Mesenchymal stem cell (in vitro differentiated cells and primary cell): ENCODE results near the gene WDR70.

ENCODE experiments used
- DNase-seq: peaks from one replicate; pipeline ENCODE4 v3.0.0-alpha.2; 2013
- H2AFZ ChIP-seq: one replicate; pipeline ENCODE4 v1.6.1; 2013; ENCODE audit warnings: low read depth, mild to moderate bottlenecking, control low read depth, inconsistent platforms, low read length, moderate library complexity
- H2AK5ac ChIP-seq: 2 replicates; pipeline ENCODE4 v1.6.1; 2013; ENCODE audit warnings: low read length, moderate library complexity, mild to moderate bottlenecking, inconsistent platforms; ENCODE audit not compliant: severe bottlenecking
- H2BK120ac ChIP-seq: one replicate; pipeline ENCODE4 v1.6.1; 2013; ENCODE audit warnings: low read depth, mild to moderate bottlenecking, inconsistent platforms, low read length, moderate library complexity
- H2BK12ac ChIP-seq, 2 experiments: one replicate each; pipeline ENCODE4 v1.6.1; 2013; ENCODE audit warnings: inconsistent platforms in 2 of 2, low read length in 2 of 2, mild to moderate bottlenecking in 2 of 2, moderate library complexity in 2 of 2, control low read depth in 1 of 2
- H2BK15ac ChIP-seq: one replicate; pipeline ENCODE4 v1.6.1; 2013; ENCODE audit warnings: mild to moderate bottlenecking, low read depth, inconsistent platforms; ENCODE audit not compliant: poor library complexity, severe bottlenecking
- H2BK5ac ChIP-seq: 2 replicates; pipeline ENCODE4 v1.6.1; 2013; ENCODE audit warnings: low read depth, mild to moderate bottlenecking, low read length, control low read depth, inconsistent platforms; ENCODE audit not compliant: poor library complexity, severe bottlenecking
- H3K14ac ChIP-seq, 2 experiments: one replicate each; pipeline ENCODE4 v1.6.1; 2013; ENCODE audit warnings: inconsistent platforms in 2 of 2, low read length in 2 of 2, control low read depth in 1 of 2, mild to moderate bottlenecking in 1 of 2, moderate library complexity in 1 of 2
- H3K18ac ChIP-seq, 2 experiments: one replicate each; pipeline ENCODE4 v1.6.1; 2013; ENCODE audit warnings: inconsistent platforms in 2 of 2, low read length in 2 of 2, control low read depth in 1 of 2, low read depth in 1 of 2, mild to moderate bottlenecking in 1 of 2
- H3K23ac ChIP-seq, 2 experiments: one replicate each; pipeline ENCODE4 v1.6.1; 2013; ENCODE audit warnings: inconsistent platforms in 2 of 2, low read length in 2 of 2, mild to moderate bottlenecking in 2 of 2, moderate library complexity in 2 of 2, control low read depth in 1 of 2
- H3K27ac ChIP-seq: 2 replicates; pipeline ENCODE4 v1.5.1; 2013; ENCODE audit warnings: mild to moderate bottlenecking, moderate library complexity, low read length, control low read depth, inconsistent platforms; ENCODE audit not compliant: poor library complexity, severe bottlenecking
- H3K27me3 ChIP-seq, 2 experiments: 2 replicates each; pipeline versions ENCODE4 v1.6.1 to v1.7.0; 2013; ENCODE audit warnings: low read length in 2 of 2, mild to moderate bottlenecking in 2 of 2, moderate library complexity in 2 of 2, control low read depth in 1 of 2, inconsistent platforms in 1 of 2; ENCODE audit not compliant: control insufficient read depth in 1 of 2, insufficient read depth in 1 of 2
- H3K36me3 ChIP-seq, 2 experiments: 2 replicates each; pipeline versions ENCODE4 v1.6.1 to v1.7.0; 2013; ENCODE audit warnings: low read length in 2 of 2, control low read depth in 1 of 2, inconsistent platforms in 1 of 2, low read depth in 1 of 2, mild to moderate bottlenecking in 1 of 2; ENCODE audit not compliant: insufficient read depth in 2 of 2, control insufficient read depth in 1 of 2
- H3K4ac ChIP-seq, 2 experiments: one replicate each; pipeline ENCODE4 v1.6.1; 2013; ENCODE audit warnings: inconsistent platforms in 2 of 2, low read length in 2 of 2, mild to moderate bottlenecking in 2 of 2, moderate library complexity in 2 of 2, control low read depth in 1 of 2, low read depth in 1 of 2
- H3K4me1 ChIP-seq: 2 replicates; pipeline ENCODE4 v1.6.1; 2013; ENCODE audit warnings: low read depth, low read length, control low read depth; ENCODE audit not compliant: control insufficient read depth, insufficient read depth
- H3K4me2 ChIP-seq: 2 replicates; pipeline ENCODE4 v1.6.1; 2013; ENCODE audit warnings: low read length, mild to moderate bottlenecking, inconsistent platforms; ENCODE audit not compliant: poor library complexity, severe bottlenecking
- H3K4me3 ChIP-seq, 2 experiments: 2 replicates each; pipeline versions ENCODE4 v1.5.1 to v1.7.0; 2013; ENCODE audit warnings: low read length in 2 of 2, mild to moderate bottlenecking in 2 of 2, control low read depth in 1 of 2, low read depth in 1 of 2; ENCODE audit not compliant: insufficient read depth in 1 of 2
- H3K79me1 ChIP-seq: replicated peaks from 2 replicates; pipeline ENCODE4 v1.6.1; 2013; ENCODE audit warnings: mild to moderate bottlenecking, control low read depth, low read length, inconsistent platforms; ENCODE audit not compliant: poor library complexity, severe bottlenecking
- H3K9ac ChIP-seq: 2 replicates; pipeline ENCODE4 v1.7.0; 2013; ENCODE audit warnings: mild to moderate bottlenecking, low read length, moderate library complexity
- H3K9me3 ChIP-seq: 2 replicates; pipeline ENCODE4 v1.7.0; 2013; ENCODE audit warnings: mild to moderate bottlenecking, low read length; ENCODE audit not compliant: control insufficient read depth
- H4K8ac ChIP-seq: one replicate; pipeline ENCODE4 v1.6.1; 2013; ENCODE audit warnings: inconsistent platforms, mild to moderate bottlenecking, low read length, moderate library complexity
- H4K91ac ChIP-seq: one replicate; pipeline ENCODE4 v1.6.1; 2013; ENCODE audit warnings: mild to moderate bottlenecking, low read length, inconsistent platforms
- whole genome bisulfite sequencing: methylation state at CpG from one replicate; pipeline ENCODE4 v1.1.7; 2013; ENCODE audit warnings: mixed read lengths; 5-methylcytosine and 5-hydroxymethylcytosine counted together

Gene WDR70

GRCh38 chr5:37604290-37604689, 225.2 kb downstream of the WDR70 start:
- whole genome bisulfite sequencing = 89% methylated on average over 1 of the region's 1 CpG
- Histone ChIP-seq H3K9me3 (peaks cover 13% of the 10 kb centered on the region), H2BK15ac (no peak overlapping the region), H3K4me2 (no peak overlapping the region), H3K27ac (no peak overlapping the region), H4K8ac (no peak overlapping the region), H3K14ac (no peak overlapping the region), H3K9ac (no peak overlapping the region), H3K23ac (no peak overlapping the region), H2AFZ (no peak overlapping the region), H2AK5ac (no peak overlapping the region), H3K18ac (no peak overlapping the region), H3K79me1 (peaks cover 2% of the 10 kb centered on the region), H3K4ac (no peak overlapping the region), H2BK5ac (no peak overlapping the region), H3K36me3 (peaks cover 2 to 21% of the 10 kb centered on the region in 2 experiments), H4K91ac (no peak overlapping the region), H2BK120ac (no peak overlapping the region), H3K4me1 (no peaks in the 10 kb centered on the region), H2BK12ac (no peak overlapping the region), H3K27me3 (no peaks in the 10 kb centered on the region), H3K4me3 (no peak overlapping the region)
- no peak for DNase-seq

- no peak overlapping the region for H3K23ac ChIP-seq
- H3K4ac ChIP-seq = no peak overlapping the region
- H3K4me3 ChIP-seq = no peak overlapping the region
- peaks cover 6% of the 10 kb centered on the region for H3K9me3 ChIP-seq
- H2BK120ac ChIP-seq = no peak overlapping the region
- H2BK15ac ChIP-seq = no peak overlapping the region
- H4K91ac ChIP-seq = no peak overlapping the region
- H3K14ac ChIP-seq = no peak overlapping the region
- H3K4me2 ChIP-seq = no peak overlapping the region
- no peak overlapping the region for H2BK12ac ChIP-seq
- no peak overlapping the region for H3K18ac ChIP-seq
- H2AFZ ChIP-seq = no peak overlapping the region
- H3K36me3 ChIP-seq = peaks cover 2 to 25% of the 10 kb centered on the region in 2 experiments
- DNase-seq = no peak
- H3K4me1 ChIP-seq = no peaks in the 10 kb centered on the region
- no CpG with 5 or more reads among the region's 1 CpG for WGBS
- peaks cover 2% of the 10 kb centered on the region for H3K79me1 ChIP-seq
- no peak overlapping the region for H3K9ac ChIP-seq
- H4K8ac ChIP-seq = no peak overlapping the region
- no peak overlapping the region for H2AK5ac ChIP-seq
- no peak overlapping the region for H3K27ac ChIP-seq
- no peaks in the 10 kb centered on the region for H3K27me3 ChIP-seq
- H2BK5ac ChIP-seq = no peak overlapping the region
These were observed 227.0 kb downstream of the WDR70 start for GRCh38 chr5:37606148-37606547.

GRCh38 chr5:37606632-37607248, 227.6 kb downstream of the WDR70 start:
- Histone ChIP-seq H4K91ac (no peak overlapping the region), H2BK12ac (no peak overlapping the region), H3K79me1 (peaks cover 2% of the 10 kb centered on the region), H3K4me1 (no peaks in the 10 kb centered on the region), H2BK15ac (no peak overlapping the region), H3K9ac (no peak overlapping the region), H3K14ac (no peak overlapping the region), H4K8ac (no peak overlapping the region), H2BK120ac (no peak overlapping the region), H3K27ac (no peak overlapping the region), H3K18ac (no peak overlapping the region), H3K4ac (no peak overlapping the region), H3K9me3 (peaks cover under 1% of the 10 kb centered on the region), H2AK5ac (no peak overlapping the region), H3K4me3 (no peak overlapping the region), H2BK5ac (no peak overlapping the region), H3K36me3 (peaks cover 2 to 25% of the 10 kb centered on the region in 2 experiments), H2AFZ (no peak overlapping the region), H3K4me2 (no peak overlapping the region), H3K27me3 (no peaks in the 10 kb centered on the region), H3K23ac (no peak overlapping the region)
- 92% methylated on average over 2 of the region's 2 CpGs for WGBS
- DNase-seq = no peak

- Histone ChIP-seq H2BK120ac (no peak overlapping the region), H3K23ac (no peak overlapping the region), H3K4me2 (no peak overlapping the region), H4K91ac (no peak overlapping the region), H3K14ac (no peak overlapping the region), H4K8ac (no peak overlapping the region), H3K4me1 (no peaks in the 10 kb centered on the region), H2BK12ac (no peak overlapping the region), H2BK15ac (no peak overlapping the region), H2AK5ac (no peak overlapping the region), H3K4me3 (no peak overlapping the region), H3K9ac (peak overlapping the region; percentile 78), H3K27me3 (no peaks in the 10 kb centered on the region), H3K79me1 (peaks cover 3% of the 10 kb centered on the region), H3K4ac (no peak overlapping the region), H2BK5ac (no peak overlapping the region), H2AFZ (no peak overlapping the region), H3K27ac (no peak overlapping the region), H3K9me3 (no peaks in the 10 kb centered on the region), H3K18ac (no peak overlapping the region), H3K36me3 (peaks cover 0 to 4% of the 10 kb centered on the region in 2 experiments)
- WGBS = 79% methylated on average over 3 of the region's 4 CpGs
- peak; percentile 75 for DNase-seq
These were observed 236.1 kb downstream of the WDR70 start for GRCh38 chr5:37615184-37615583.
